ENCODE measurements around the gene PSMD13. TPM values are rescaled to one million over a fixed set of nuclear protein-coding genes. Genes with fewer than 3 reads are reported as not detected.

PSMD13 gene
- total and polyA plus RNA-seq, 2 of the 4 experiments (the other 2 are of a cell fraction), result 177 to 217 TPM

DNA sequence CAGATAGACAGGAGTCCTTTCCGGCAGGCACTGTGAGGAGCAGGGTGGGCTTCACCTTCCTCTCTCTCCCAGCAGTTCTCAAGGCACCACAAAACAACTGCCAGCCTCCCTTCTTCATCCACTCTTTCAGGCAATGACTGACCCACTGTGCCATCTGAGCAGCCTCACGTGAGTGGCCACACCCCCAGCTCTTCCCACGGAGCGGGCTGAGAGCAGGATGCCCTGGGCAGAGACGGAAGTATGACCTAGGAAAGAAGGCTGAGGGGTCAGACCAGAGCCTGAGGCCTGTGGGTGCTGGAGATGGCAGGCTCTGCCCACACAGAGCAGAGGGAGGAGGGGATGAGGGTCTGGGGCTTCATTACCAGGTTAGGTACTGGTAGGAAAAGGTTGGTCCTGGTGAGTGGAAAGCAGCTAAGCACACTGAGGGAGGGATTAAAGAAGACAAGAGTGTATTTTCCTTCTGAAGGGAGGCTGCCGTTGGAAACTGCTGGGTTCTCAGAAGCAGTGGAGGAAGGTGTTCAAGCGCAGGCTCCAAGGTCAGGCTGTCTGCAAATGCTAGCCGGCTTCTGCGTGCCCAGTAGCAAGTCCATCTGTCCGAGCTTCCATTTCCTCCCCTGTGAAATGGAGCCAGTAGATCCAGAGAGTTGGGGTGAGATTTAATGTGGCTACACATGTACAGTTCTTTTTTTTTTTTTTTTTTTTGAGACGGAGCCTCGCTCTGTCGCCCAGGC is 46.0 kb downstream of the PSMD13 start:
- Histone ChIP-seq H3K27ac (ENCODE audit: insufficient read depth, low read length) (no peak overlapping the region), H3K56ac (ENCODE audit: extremely low read depth, insufficient read depth, low read length) (no peak overlapping the region), H3K18ac (ENCODE audit: low read depth, low read length) (no peak overlapping the region), H3K4me3 (ENCODE audit: insufficient read depth, low read depth, low read length) (no peak overlapping the region), H3K23ac (ENCODE audit: low read depth, low read length) (no peak overlapping the region), H3K4ac (ENCODE audit: low read depth, low read length) (no peak overlapping the region), H2BK20ac (ENCODE audit: low read depth, low read length) (no peak overlapping the region), H4K20me1 (ENCODE audit: insufficient read depth, low read length) (no peaks in the 10 kb centered on the region), H3K9ac (ENCODE audit: low read depth, low read length) (no peak overlapping the region), H4K91ac (ENCODE audit: insufficient read depth, low read depth, low read length) (no peak overlapping the region), H3K4me2 (ENCODE audit: low read depth, low read length) (no peak overlapping the region), H3K14ac (replicated peaks; ENCODE audit: low read depth, low read length) (no peak overlapping the region), H3K36me3 (ENCODE audit: control insufficient read depth, insufficient read depth, low read length) (no peaks in the 10 kb centered on the region), H3K9me1 (ENCODE audit: insufficient read depth, low read length) (no peaks in the 10 kb centered on the region), H4K5ac (ENCODE audit: low read depth, low read length) (no peak overlapping the region), H2AK9ac (replicated peaks; ENCODE audit: low read depth, low read length, poor library complexity) (no peak overlapping the region), H2BK15ac (ENCODE audit: low read depth, low read length) (no peak overlapping the region), H3K9me3 (ENCODE audit: control insufficient read depth, insufficient read depth, low read length) (peaks cover under 1% of the 10 kb centered on the region; the same call in 1 of the 2 replicates), H3K79me1 (ENCODE audit: low read depth in 1 of 2, low read length in 2 of 2) (no peaks in the 10 kb centered on the region), H2BK120ac (ENCODE audit: low read depth, low read length) (no peak overlapping the region), H3K4me1 (ENCODE audit: control insufficient read depth, insufficient read depth, low read length) (no peaks in the 10 kb centered on the region), H2AFZ (replicated peaks; ENCODE audit: low read length, poor library complexity) (no peak overlapping the region), H3K27me3 (ENCODE audit: control insufficient read depth, insufficient read depth, low read length) (peaks cover 67% of the 10 kb centered on the region), H2BK5ac (ENCODE audit: low read depth, low read length, poor library complexity, severe bottlenecking) (no peak overlapping the region), H2AK5ac (ENCODE audit: low read depth, low read length) (no peak overlapping the region), H4K8ac (ENCODE audit: low read depth in 2 of 2, low read length in 2 of 2) (no peak overlapping the region)
- dilution Hi-C loops (cut with HindIII; ENCODE audit: low sequenced_read_pairs, unreplicated experiment) (no loop called here), intact Hi-C loops (cut with micrococcal nuclease) (no loop called here), in situ Hi-C loops (cut with MboI; ENCODE audit: low sequenced_read_pairs) (loop anchor here (10.0 kb wide), 1 partner anchor 58 kb away; no protein-coding TSS in a partner anchor)
- CTCF ChIA-PET, result interaction anchor here (0.6 kb wide), 1 partner anchor 20 kb away, joined by 7 read pairs; no protein-coding TSS in a partner anchor
- POLR2A ChIA-PET (ENCODE audit: unreplicated experiment), result no interaction called here
- no peak for DNase-seq
- no peak for ATAC-seq (ENCODE audit: low read depth)
- 50% methylated on average over 1 of the region's 13 CpGs; no CpG with 5 or more reads in 1 of the 2 experiments for WGBS, 2 experiments (ENCODE audit: extremely low coverage in 2 of 2, insufficient read length in 1 of 2)
- no TSS peak for BruUV-seq (replicated peaks)
- no peak for TF ChIP-seq MAZ (IDR thresholded peaks at IDR 0.05; ENCODE audit: borderline replicate concordance, low read depth, low read length)
- no peak for TF ChIP-seq FOS (IDR thresholded peaks at IDR 0.05; ENCODE audit: low read depth, low read length)
- TF ChIP-seq CHD1 (IDR thresholded peaks at IDR 0.05; ENCODE audit: low read depth, low read length), result no peak
- TF ChIP-seq, protein P1, sequence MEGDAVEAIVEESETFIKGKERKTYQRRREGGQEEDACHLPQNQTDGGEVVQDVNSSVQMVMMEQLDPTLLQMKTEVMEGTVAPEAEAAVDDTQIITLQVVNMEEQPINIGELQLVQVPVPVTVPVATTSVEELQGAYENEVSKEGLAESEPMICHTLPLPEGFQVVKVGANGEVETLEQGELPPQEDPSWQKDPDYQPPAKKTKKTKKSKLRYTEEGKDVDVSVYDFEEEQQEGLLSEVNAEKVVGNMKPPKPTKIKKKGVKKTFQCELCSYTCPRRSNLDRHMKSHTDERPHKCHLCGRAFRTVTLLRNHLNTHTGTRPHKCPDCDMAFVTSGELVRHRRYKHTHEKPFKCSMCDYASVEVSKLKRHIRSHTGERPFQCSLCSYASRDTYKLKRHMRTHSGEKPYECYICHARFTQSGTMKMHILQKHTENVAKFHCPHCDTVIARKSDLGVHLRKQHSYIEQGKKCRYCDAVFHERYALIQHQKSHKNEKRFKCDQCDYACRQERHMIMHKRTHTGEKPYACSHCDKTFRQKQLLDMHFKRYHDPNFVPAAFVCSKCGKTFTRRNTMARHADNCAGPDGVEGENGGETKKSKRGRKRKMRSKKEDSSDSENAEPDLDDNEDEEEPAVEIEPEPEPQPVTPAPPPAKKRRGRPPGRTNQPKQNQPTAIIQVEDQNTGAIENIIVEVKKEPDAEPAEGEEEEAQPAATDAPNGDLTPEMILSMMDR (conservative IDR thresholded peaks at IDR 0.05; ENCODE audit: low read depth, low read length), result no peak
- TF ChIP-seq SMC3 (IDR thresholded peaks at IDR 0.05; ENCODE audit: low read depth, low read length), result no peak
- TF ChIP-seq, protein P2, sequence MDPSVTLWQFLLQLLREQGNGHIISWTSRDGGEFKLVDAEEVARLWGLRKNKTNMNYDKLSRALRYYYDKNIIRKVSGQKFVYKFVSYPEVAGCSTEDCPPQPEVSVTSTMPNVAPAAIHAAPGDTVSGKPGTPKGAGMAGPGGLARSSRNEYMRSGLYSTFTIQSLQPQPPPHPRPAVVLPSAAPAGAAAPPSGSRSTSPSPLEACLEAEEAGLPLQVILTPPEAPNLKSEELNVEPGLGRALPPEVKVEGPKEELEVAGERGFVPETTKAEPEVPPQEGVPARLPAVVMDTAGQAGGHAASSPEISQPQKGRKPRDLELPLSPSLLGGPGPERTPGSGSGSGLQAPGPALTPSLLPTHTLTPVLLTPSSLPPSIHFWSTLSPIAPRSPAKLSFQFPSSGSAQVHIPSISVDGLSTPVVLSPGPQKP (IDR thresholded peaks at IDR 0.05; ENCODE audit: borderline replicate concordance, low read depth, low read length), result no peak
